Stimulated activated CD4-positive, alpha-beta T cell treated with anti-CD3 and anti-CD28 coated beads, Interleukin-12 subunit alpha, Interleukin-12 subunit beta, amount 100 ng/mL, for 48 hours (primary cell): ENCODE measurements around the gene ULK4.
"Not testable (repeated sequence)": the region's sequence is repeated elsewhere in the genome, so short reads cannot be mapped to it uniquely, and the experiment has no call there.

ENCODE experiments used
- DNase-seq, 3 donors: peaks; one replicate each; pipeline ENCODE4 v3.0.0-alpha.2; 2020; ENCODE audit warnings: low read depth in 2 of 3, low spot score in 1 of 3

The ULK4 gene

GRCh38 chr3:41872157-41872556 lies 89.7 kb downstream of the ULK4 start:
- no peak for DNase-seq

GRCh38 chr3:41867533-41867932 lies 94.4 kb downstream of the ULK4 start:
- no peak for DNase-seq

- DNase-seq: no peak
Observed at GRCh38 chr3:41866298-41866697, 95.6 kb downstream of the ULK4 start.

GRCh38 chr3:41863024-41863423 lies 98.9 kb downstream of the ULK4 start:
- DNase-seq: no peak

GRCh38 chr3:41860489-41860888 lies 101.4 kb downstream of the ULK4 start:
- not testable (repeated sequence) for DNase-seq

GRCh38 chr3:41854956-41855355 lies 106.9 kb downstream of the ULK4 start:
- DNase-seq: no peak

GRCh38 chr3:41853540-41854196 lies 108.2 kb downstream of the ULK4 start:
- no peak for DNase-seq

GRCh38 chr3:41848753-41849574 lies 112.9 kb downstream of the ULK4 start:
- DNase-seq: peak in 1 of 3 donors; percentile 18

- no peak for DNase-seq
Observed at GRCh38 chr3:41847679-41848078, 114.2 kb downstream of the ULK4 start.

GRCh38 chr3:41846850-41847249 lies 115.1 kb downstream of the ULK4 start:
- no peak for DNase-seq

- DNase-seq: no peak
Observed at GRCh38 chr3:41845826-41846225, 116.1 kb downstream of the ULK4 start.

- not testable (repeated sequence) for DNase-seq
Observed at GRCh38 chr3:41844256-41844655, 117.6 kb downstream of the ULK4 start.

- not testable (repeated sequence) for DNase-seq
Observed at GRCh38 chr3:41840936-41841668, 120.8 kb downstream of the ULK4 start.

- peak in 1 of 3 donors; percentile 20 for DNase-seq
Observed at GRCh38 chr3:41836360-41837134, 125.4 kb downstream of the ULK4 start.

GRCh38 chr3:41833628-41834027 lies 128.3 kb downstream of the ULK4 start:
- no peak for DNase-seq

GRCh38 chr3:41819236-41819635 lies 142.7 kb downstream of the ULK4 start:
- no peak for DNase-seq

- DNase-seq: no peak
Observed at GRCh38 chr3:41808618-41809017, 153.3 kb downstream of the ULK4 start.

- DNase-seq: no peak
Observed at GRCh38 chr3:41808152-41808551, 153.8 kb downstream of the ULK4 start.

GRCh38 chr3:41794748-41795589 lies 166.9 kb downstream of the ULK4 start:
- DNase-seq: no peak

- DNase-seq: no peak
Observed at GRCh38 chr3:41792806-41793205, 169.1 kb downstream of the ULK4 start.
